Panc1 (cell line): ENCODE results near the gene TP53TG3. TPM values are rescaled to one million over a fixed set of nuclear protein-coding genes. Genes with fewer than 3 reads are reported as not detected.
"Not testable (repeated sequence)": the region's sequence is repeated elsewhere in the genome, so short reads cannot be mapped to it uniquely, and the experiment has no call there.

Experiments used
- ATAC-seq: fragments of 200-7000 bp; cut with Tn5 transposase; 2 replicates; pipeline ENCODE4 v1.9.1; 2020; ENCODE audit warnings: mild to moderate bottlenecking, moderate library complexity
- BruUV-seq: library from RNA; stranded (reverse); fragments of 400-500 nt; replicated peaks from 2 replicates; lab custom pipeline; 2021; lab: Mats Ljungman, UMichigan
- CTCF ChIA-PET: fragments of 300-600 bp; sonication (Branson Sonifier 250); formaldehyde crosslinking; loops from one replicate; lab custom pipeline; 2022; ENCODE audit warnings: antibody characterized with exemption; lab: Charles Lee
- POLR2A ChIA-PET: fragments of 300-600 bp; sonication (Branson Sonifier 250); formaldehyde crosslinking; loops from one replicate; lab custom pipeline; 2022; ENCODE audit warnings: antibody characterized with exemption; lab: Charles Lee
- DNase-seq: peaks from one replicate; pipeline ENCODE4 v3.0.0-alpha.2; 2010; ENCODE audit warnings: low read depth, low spot score
- H3K27ac ChIP-seq: 2 replicates; pipeline ENCODE4 v1.5.1; 2011; ENCODE audit warnings: mild to moderate bottlenecking, low read length, inconsistent platforms
- H3K27me3 ChIP-seq: fragments of 200-500 bp; sonication (Bioruptor generic); 2 replicates; pipeline ENCODE4 v1.6.0; 2014; ENCODE audit warnings: low read length, inconsistent platforms; ENCODE audit not compliant: control insufficient read depth, insufficient read depth
- H3K36me3 ChIP-seq: fragments of 200-500 bp; sonication (Bioruptor generic); 2 replicates; pipeline ENCODE4 v1.5.1; 2014; ENCODE audit warnings: inconsistent platforms, mild to moderate bottlenecking, low read length, moderate library complexity; ENCODE audit not compliant: control insufficient read depth, insufficient read depth
- H3K4me1 ChIP-seq: 2 replicates; pipeline ENCODE4 v1.5.1; 2011; ENCODE audit warnings: inconsistent platforms, mild to moderate bottlenecking, low read length, moderate library complexity; ENCODE audit not compliant: control insufficient read depth, insufficient read depth
- H3K4me3 ChIP-seq, 2 experiments: 2 replicates each; pipeline ENCODE4 v1.5.1; 2011 to 2012; ENCODE audit warnings: low read depth in 2 of 2, low read length in 2 of 2, mild to moderate bottlenecking in 2 of 2, inconsistent platforms in 1 of 2, moderate library complexity in 1 of 2
- H3K9me3 ChIP-seq: fragments of 200-500 bp; sonication (Bioruptor generic); 2 replicates; pipeline ENCODE4 v1.5.1; 2014; ENCODE audit warnings: low read depth, mild to moderate bottlenecking, inconsistent platforms, low read length, moderate library complexity; ENCODE audit not compliant: control insufficient read depth, insufficient read depth
- in situ Hi-C: cut with HindIII; loops from 2 replicates; pipeline ENCODE4 v1.10.0; 2016; ENCODE audit warnings: low sequenced_read_pairs, low pct_unique_long_range_greater_than_20kb
- intact Hi-C: fragments of 100-400 bp; cut with micrococcal nuclease; formaldehyde crosslinking; loops from one replicate; pipeline ENCODE4 v1.10.0; 2022; ENCODE audit not compliant: unreplicated experiment
- total RNA-seq: library from RNA; stranded (reverse); gene quantifications from one replicate; pipeline ENCODE4 v1.2.1, GENCODE V29; 2021; ENCODE audit not compliant: unreplicated experiment

TP53TG3 gene
- total RNA-seq, 1 experiment from 2014 or later = 1.2 TPM

DNA sequence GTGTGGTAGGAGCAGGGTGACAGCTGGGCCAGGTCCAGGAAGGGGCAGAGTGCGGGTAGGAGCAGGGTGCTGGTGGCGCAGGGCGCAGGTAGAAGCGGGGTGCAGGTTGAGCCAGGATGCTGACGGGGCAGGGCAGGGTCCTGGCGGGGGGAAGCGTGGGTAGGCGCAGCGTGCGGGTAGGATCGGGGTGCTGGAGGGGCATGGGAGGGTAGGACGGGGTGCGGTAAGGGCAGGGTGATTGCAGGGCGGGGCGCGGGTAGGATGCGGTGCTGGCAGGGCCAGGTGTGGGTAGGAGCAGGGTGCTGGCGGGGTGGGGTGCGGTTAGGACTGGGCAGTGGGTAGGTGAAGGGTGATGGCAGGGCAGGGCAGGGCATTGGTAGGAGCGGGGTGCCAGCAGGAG is 38.4 kb downstream of the TP53TG3 start:
- DNase-seq, H3K36me3 ChIP-seq, intact Hi-C loops, in situ Hi-C loops, H3K9me3 ChIP-seq, POLR2A ChIA-PET, H3K27me3 ChIP-seq, BruUV-seq, H3K4me3 ChIP-seq, H3K4me1 ChIP-seq, CTCF ChIA-PET, H3K27ac ChIP-seq, ATAC-seq: not testable (repeated sequence)

- intact Hi-C loops, BruUV-seq, CTCF ChIA-PET, H3K27me3 ChIP-seq, in situ Hi-C loops, H3K9me3 ChIP-seq, H3K27ac ChIP-seq, H3K36me3 ChIP-seq, DNase-seq, H3K4me3 ChIP-seq, H3K4me1 ChIP-seq, ATAC-seq, POLR2A ChIA-PET: not testable (repeated sequence)
Observed at GRCh38 chr16:32632096-32632495, 43.9 kb downstream of the TP53TG3 start.
